GM12892 (cell line): ENCODE measurements around the gene ZBTB24.
A peak's percentile ranks its signal among the peaks of the same experiment; 100 is the strongest.

ENCODE experiments used
- POLR2A ChIP-seq: IDR thresholded peaks from 2 replicates; pipeline ENCODE4 v1.6.1; 2011; ENCODE audit warnings: low read depth, low read length, control low read depth
- POLR2AphosphoS5 ChIP-seq: IDR thresholded peaks from 2 replicates; pipeline ENCODE4 v1.6.1; 2011; ENCODE audit warnings: low read depth, low read length, control low read depth
- TAF1 ChIP-seq: IDR thresholded peaks from 2 replicates; pipeline ENCODE4 v1.6.1; 2011; ENCODE audit warnings: low read depth, mild to moderate bottlenecking, control low read depth, low read length, borderline replicate concordance

GRCh38 chr6:109446541-109446940 lies 36.5 kb downstream of the ZBTB24 start:
- TF ChIP-seq POLR2A (peak; percentile 38; the same call in 1 of the 2 replicates), POLR2AphosphoS5 (no peak), TAF1 (no peak)
